IMR-90 (cell line): ENCODE measurements around the gene OR10S1.

Source experiments
- CTCF ChIP-seq: conservative IDR thresholded peaks from 2 replicates; pipeline ENCODE4 v1.5.1; 2012; ENCODE audit warnings: mild to moderate bottlenecking, low read depth, low read length, improper control_type of control experiment
- POLR2A ChIP-seq: IDR thresholded peaks from 2 replicates; pipeline ENCODE4 v1.6.1; 2012; ENCODE audit warnings: mild to moderate bottlenecking, low read depth, low read length
- USF2 ChIP-seq: fragments of 150-350 bp; IDR thresholded peaks from 2 replicates; pipeline ENCODE4 v1.6.1; 2017; ENCODE audit warnings: mild to moderate bottlenecking, antibody characterized with exemption, low read length, low read depth

GRCh38 chr11:124012697-124013096 is 35.1 kb upstream of the OR10S1 start, which contains the start of gene OR10G4:
- no peak for TF ChIP-seq CTCF
- no peak for TF ChIP-seq USF2
- no peak for TF ChIP-seq POLR2A
